ENCODE results near the gene RGS3.
A peak's percentile ranks its signal among the peaks of the same experiment; 100 is the strongest.

RGS3 gene

DNA sequence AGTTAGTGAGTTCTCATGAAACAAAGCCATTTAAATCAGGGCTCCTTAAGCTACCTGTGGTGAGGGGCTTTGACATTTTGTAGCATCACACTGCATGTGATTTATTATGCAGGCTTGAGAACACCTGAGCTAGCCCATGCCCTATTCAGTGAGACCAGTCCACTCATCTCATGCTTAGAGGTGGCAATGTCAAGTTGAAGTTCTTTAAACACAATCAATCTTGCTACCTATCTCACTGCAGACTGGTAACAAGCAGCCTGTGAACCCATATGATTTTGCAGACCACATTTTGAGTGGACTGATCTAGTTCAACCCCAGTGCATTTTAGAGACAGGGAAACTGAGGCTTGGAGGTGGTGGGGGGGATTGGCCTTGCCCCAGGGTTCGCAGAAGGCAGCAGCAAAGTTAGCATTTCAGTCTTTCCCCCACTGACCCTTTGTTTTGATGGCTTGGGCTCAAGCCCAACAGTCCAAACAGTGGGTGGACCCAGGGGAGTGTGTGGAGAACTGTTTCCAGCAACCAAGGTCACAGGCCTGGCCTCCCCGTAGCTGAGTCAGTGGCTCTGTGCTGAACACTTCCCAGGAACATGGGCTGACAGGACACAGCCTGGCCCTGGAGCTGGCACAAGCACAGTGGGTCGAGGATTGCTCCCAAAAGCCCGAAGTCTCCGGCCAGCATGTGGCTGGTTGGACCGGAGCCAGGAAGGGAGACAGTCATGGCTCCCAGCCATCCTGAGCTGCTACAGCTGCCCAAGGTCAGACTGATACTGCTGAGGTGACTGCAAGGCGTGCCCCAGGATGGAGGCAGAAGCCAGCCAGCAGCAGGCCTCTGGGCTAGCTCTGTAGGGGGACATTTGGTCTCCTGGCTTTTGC lies 95.3 kb downstream of the RGS3 start:
- DNase-seq = no peak

DNA sequence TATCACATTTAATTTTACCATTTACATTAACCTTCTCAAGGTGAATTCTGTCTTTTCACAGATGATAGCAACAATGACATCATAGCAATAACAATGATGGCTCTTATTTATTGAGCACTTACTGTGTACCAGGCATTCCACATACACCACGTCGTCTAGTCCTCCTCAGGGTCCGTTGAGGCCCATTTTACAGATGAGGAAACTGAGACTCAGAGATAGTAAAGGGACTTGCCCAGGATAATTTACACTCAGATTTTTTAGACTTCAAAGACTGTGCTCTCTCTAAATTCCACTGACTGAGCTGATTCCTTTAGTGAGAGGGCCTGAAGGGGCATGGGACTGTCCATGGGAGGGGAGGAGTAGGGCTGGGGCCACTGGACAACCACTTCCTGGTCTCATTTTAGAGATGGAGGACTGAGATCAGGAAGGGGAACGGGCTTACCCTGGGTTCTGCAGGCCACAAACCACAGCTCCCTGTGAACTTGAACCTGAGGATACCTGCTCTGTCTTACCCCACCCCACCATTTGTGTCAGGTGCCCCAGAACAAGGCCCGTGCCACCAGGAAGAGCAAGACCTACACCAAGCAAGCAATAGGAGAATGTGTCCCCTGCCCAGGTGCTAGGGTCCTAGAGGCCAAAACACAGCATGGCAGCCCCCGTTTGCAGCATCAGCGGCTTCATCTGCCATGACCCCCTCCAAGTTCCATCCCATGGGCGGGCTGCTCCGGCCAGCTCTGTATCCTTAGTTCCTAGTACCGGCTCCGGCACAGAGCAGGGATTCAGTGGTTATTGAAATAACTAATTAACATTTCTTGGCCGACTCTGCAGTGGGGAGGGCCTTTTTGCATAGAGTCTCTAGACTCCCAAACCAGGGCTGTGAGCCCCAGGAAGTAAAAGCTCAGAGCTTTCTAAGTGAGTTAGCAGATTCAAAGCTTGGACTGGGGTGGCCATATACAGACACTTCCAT lies 96.6 kb downstream of the RGS3 start:
- no peak for DNase-seq

DNA sequence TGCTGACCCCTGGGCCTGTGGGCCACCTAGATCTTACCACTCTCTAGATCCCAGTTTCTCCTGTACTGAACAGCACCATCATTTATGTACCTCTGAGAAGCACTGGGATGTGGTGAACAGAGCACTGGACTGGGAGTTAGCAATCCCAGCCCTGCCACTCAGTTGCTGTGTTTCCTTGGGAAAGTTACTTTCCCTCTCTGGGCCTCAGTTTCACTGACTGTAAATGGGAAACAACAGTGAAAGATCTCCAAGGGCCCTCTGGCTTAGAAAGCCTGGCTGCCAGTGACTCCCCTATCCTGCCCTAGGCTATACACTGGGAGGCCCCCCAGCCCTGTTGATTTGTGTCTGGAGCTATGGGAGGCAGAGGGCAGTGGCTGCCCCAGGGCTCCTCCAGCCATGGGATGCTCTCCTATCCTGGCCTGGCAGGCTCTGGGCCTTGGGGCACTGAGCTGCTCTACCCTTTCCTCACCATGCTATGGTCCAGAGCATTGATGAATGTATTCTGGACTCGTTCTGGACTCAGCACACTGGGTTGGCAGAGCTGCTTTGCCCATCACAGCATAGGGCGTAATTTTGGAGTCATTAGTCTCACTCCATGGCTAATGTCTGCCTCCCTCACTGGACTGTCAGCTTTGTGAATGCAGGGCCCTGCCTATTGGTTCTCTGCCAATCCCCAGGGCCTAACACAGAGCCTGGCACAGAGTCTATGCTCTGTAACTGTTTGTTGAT lies 99.3 kb downstream of the RGS3 start:
- no peak for DNase-seq

DNA sequence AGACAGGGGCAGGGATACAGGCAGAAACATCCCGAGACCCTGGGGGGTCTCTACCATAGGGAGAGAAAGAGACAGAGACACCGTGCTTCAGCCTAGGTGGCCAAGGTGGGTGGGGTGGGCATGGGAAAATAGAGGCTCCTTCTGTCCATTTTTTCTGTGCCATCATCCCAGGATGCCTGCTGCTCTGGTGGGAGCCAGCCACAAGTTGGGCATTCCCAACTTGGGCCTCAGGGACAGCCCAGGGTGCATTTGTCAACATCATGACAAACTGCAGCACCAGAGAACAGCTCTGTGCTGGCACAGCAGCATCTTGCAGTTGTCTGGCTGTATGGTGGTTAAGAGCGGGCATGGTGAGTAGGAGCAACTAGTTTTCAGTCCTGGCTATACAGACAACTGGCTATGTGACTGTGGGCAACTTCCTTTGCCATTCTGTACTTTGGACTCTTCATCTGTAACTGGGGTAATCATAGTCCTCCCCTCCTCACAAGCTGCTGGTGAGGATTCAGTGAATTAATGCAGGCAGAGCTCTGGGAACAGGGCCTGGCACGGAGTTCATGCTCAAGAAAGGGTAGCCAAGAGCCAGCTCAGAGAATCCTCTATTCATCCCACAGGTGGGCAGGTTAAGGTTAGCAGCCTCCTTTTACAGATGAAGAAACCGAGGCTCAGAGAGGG lies 100.4 kb downstream of the RGS3 start:
- DNase-seq = no peak

DNA sequence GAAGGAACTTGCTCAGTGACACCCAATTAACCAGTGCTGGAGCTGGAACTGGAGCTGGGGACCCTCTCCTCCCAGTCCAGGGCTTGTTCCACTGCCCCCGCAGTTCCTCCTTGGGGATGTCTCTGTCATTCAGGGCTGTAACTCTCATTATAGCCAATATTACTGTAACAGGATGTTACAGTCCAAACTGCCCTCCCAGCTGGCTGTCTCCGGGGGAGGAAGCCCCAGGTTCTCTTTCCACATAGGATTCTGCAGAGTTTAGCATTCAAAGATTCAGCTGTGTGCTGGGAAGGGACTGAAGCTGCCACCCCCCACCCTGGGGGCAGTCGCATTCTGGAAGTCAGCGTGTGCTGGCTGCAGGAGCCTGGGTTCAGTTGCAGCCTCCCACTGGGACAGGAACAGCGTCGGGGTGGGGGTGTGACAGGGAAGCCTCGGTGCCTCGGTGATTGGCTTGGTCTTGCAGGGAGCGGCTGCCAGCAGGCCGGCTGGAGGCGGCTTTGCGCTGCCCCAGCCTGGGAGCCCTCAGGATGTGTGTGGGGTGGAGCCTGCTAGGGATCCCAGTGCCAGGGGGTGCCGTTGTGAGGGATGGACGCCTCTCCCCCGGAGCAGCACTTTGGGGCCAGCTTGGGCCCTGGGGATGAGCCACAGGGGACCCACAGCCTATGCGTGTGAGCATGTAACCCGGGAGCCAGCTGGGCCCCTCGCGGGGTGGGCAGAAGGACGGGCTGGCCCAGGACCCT lies 101.1 kb downstream of the RGS3 start:
- no peak for DNase-seq

DNA sequence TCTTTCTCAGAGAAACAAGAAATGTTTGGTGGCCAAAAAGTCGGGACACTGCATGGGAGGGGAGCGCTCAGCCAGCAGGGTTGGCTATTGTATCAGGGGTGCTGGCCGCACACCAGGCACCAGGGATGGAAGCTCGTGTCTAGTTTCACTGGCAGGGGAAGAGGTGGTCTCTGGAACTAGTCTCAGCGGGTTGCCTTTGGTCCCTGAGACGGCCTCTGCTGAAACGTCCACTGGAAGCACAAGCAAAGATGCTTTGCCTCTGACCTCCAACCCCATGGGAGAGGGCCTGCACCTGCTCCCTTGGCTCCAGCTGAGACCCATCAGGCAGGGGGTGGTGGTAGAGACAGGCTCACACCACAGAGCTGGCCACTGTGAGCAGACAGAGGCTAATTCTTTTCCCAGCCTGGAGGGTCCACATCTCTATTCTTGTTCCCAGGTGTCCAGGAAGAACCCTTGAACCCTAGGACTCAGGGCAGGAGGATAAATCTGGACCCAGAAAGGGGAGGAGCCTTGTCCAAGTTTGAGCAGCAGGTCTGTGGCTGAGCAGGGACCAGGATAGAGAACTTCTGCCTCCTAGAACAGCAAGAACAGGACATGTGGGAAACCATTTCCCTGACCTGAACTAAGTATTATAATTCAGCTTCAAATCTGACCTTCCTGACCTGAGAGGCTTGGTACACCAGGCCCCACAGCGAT lies 102.6 kb downstream of the RGS3 start:
- no peak for DNase-seq

DNA sequence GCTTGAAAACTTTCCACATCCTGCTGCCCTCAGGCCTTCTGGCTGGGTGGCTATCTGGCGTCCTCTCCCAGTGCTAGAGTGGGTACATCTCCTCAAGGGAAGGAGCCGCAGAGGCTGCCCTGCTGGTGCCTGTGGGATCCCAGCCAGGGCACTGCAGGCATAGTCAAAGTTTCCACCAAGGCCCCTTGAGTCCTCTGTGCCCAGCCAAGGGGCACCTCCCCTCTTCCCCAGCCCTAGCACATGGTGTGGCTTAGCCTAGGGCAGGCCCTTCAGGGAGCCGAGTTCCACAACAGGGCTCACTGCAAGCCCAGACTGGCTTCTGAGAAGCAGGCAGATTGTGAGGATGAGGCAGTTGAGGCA lies 103.2 kb downstream of the RGS3 start:
- no peak for DNase-seq

DNA sequence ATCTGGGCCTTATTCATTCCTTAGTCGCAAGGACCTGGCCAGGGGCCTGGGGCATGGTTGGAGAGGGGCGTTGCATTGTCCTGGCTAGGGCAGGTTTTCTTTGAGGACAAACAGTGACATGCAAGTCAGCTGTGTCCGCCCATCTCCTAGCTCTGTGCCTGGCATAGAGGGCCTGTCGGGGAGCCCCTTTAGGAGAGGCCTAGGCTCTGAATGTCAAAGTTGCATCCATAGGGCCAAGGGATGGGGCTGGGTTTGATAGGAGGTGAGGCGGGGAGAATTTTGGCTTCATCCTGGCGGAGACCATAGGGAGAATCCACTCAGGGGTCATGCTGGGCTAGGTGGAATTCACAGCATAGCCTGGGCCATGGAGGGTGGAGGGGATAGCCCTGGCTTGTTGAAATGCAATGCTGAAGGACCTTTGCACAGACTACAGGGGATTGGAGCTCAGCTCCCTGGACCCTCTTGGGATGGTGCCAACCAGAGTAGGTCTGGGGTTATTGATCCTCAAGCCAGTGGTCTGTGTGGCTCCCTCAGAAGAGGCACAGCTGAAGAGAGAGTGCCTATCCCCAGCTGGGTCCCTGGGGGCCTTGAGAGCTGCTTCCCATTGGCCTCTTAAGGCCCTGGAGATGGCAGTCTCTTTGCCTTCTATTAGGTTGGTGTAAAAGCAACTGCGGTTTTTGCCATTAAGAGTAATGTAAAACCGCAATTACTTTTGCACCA lies 104.0 kb downstream of the RGS3 start:
- DNase-seq = no peak

DNA sequence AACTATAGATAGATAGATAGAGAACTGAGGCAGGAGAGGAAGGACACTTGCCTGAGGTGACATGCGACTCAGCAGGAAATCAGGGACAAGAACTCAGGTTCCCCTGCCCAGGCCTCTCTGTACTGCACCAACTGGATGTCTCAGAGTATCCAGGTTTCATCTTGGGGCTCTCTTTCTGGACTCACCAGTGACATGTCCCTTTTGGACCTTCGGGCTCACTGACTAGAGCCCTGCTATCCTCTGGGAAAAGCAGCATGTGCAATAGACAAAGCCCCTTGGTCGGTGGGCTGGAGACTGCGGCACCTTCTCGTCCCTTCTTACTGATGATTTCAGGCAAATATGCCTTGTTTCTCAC lies 104.5 kb downstream of the RGS3 start:
- DNase-seq = no peak

DNA sequence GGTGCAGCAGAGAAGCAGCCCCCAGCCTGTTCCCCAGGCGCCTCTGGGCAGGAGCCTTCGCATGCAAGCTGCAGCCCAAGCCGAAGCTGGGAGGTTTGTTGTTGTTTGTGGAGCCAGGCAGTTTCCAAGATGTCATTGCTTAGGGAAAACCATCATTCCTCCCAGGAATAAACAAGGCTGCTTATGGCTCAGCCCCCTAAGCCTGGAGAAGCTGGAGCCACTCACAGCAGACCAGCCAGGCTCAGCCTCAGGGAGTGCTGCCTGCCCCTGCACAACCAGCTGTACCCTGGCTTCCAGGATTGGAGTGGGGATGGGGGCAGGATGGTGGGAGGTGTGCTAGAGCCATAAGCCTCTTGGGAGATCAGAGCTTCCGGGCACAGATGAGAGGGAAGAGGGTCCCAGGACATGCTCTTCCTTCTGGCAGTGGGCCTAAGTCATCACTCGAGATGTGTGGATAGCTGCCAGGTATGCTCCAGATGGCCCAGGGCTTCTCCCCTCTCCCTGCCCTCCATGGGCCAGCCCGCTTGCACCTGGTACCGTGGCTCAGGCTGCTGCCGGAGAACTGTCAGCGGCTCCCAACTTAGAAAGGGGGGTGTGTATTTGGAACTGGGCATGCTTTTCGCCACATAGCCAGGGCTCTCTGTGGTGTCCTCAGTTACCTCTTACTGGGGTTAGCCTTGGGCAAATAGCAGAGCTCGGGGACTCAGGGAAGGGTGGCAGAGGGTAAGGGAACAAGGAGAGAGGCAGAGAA lies 105.2 kb downstream of the RGS3 start:
- peak; percentile 64 for DNase-seq

DNA sequence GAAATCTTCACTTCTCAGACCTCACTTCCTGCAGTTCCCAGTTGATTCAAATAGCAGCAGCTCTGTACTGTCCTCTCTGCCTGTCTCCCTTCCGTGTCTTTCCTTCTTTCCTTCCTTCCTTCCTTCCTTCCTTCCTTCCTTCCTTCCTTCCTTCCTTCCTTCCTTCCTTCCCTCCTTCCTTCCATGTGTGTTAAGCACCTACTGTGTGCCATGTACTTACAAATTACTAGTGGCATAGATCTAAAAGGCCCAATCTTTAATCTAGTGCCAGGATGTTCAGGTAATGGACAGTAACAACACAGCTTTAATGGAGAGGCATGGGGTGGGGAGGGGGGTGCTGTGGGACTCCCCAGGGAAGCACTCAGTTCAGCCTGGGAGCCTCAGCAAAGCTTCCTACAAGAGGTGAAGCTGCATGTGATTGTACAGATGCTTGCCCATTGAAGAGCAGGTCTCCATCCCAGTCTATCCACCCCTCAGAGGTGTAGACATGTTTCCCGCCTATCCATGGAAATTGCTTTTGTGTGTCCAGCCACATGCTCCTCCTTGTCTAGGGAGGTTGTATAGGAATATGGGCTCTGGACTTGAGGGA lies 106.0 kb downstream of the RGS3 start:
- no peak for DNase-seq

DNA sequence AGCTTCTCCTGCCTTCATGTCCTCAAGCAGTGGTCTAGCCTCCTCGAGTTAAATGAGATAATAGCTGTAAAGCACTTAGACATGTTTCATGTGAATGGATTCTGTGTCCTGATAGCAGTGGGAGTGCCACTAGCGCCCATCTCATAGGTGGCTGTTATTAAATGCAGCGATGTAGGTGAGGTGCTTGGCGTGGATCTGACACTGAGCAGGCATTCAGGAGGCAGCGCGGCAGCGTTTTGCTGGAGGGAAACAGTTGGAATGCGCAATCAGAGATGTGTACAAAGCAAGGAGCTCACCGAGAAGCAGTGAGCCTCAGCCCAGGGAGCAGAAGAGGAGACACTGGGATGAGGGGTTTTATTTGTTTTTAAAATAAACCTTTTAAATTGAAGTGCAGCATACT lies 106.6 kb downstream of the RGS3 start:
- no peak for DNase-seq

DNA sequence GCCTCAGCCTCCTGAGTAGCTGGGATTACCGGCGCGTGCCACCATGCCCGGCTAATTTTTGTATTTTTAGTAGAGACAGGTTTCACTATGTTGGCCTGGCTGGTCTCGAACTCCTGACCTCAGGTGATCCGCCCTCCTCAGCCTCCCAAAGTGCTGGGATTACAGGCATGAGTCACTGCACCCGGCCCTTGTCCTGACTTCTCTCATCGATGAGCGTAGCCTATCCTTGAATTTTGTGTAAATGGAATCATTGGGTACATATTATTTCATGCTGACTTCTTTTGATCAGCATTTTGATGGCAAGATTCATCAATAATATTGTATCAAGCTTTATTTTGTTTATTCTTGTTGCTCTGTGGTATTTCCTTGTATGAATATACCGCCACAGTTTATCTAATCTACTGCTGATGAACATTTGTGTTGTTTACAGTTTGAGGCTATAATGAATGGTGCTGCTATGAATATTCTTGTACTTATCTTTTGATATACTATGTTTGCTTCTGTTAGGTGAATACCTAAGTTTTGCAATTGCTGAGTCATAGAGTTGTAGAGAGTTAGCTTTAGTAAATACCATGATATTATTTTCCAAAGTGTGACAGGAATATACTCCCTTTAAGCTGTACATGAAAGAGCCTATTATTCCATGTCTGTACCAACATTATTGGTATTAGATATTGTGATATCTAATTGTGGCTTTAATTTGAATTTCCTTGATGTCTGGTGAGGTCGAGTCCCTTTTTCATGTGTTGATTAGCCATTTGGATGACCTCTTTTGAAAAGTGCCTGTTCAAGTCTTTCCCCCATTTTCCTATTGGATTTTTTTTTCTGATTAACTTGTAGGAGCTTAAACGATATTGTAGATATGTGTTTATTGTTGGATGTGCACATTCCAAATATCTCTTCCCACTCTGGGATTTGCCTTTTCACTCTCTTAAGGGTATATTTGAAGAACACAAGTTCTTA lies 107.5 kb downstream of the RGS3 start:
- no peak for DNase-seq

DNA sequence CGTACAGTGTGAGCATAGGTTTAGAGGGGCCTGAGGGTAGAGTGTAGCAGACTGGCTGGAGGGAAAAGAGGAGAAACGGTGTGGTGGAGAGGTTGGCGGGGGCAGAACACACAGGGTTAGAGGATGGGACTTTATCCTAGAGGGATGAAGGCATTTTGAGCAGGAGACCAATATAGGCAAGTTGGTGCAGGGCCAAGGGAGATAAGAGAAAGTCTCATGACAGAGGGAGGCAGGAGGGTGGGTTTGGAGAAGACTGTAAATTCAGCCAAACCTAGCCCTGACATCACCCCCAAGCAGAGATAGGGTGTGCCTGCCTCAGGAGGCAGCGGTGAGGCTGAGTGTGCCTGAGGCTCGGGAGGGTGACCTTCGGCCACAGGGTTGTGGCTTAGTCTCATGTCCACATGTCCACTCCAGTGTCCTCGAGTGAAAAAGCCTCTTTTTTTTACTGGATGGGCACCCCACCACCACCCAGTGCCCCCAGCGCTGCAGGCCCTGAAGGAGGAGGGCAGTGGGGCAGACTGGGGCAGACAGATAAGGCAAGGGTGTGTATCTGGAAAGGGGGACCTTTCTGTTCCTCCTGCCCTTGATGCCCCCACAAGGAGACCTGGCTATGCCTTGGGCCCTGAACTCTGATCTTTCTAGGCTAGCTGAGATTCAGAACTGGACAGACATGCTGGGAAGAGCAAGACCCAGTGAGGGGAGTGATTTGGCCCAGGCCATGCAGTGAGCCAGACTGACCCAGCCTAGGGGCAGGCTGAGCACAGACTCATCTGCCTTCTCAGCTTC lies 108.7 kb downstream of the RGS3 start:
- DNase-seq = no peak

DNA sequence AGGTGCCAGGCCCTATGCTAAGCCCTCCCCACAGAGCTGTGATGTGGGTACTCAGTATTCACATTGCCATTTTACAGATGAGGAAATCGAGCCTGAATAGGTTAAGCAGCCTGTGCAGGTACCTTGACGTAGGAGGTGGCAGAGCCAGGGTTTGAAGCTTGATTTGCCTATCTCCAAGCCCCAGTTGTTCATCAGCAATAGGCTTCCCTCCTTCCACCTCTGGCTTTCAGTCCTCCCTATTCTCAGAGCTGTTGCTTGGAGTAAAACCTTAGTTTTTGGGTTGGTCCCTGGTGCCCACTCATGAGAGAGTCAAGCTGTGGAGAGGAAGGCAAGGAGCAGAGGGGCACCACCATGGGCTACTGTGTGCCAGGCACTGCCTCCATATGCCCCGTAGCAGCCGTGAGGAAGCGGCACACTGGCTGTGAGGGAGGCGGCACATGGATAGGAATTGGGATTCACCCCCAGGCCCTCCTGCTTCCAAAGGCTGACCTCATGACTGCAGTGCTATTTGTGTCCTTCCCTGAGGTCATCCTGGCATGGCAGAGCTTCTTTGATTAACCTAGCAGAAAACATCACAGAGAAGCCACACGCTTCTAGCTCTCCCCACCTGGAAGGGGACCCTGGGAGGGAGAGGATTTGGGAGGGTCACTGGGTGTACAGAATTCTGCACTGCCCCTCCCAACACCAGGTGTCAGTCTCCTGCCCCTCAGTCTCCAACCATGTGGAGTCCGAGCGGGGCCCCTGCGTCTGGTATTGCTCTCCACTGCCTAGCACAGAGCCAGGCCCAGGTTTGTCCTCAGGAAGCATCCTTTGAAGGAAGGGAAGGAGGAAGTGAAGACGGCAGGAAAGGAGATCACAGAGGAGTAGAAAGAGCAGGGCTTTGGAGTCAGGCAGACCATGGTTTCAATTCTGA lies 109.8 kb downstream of the RGS3 start:
- no peak for DNase-seq

DNA sequence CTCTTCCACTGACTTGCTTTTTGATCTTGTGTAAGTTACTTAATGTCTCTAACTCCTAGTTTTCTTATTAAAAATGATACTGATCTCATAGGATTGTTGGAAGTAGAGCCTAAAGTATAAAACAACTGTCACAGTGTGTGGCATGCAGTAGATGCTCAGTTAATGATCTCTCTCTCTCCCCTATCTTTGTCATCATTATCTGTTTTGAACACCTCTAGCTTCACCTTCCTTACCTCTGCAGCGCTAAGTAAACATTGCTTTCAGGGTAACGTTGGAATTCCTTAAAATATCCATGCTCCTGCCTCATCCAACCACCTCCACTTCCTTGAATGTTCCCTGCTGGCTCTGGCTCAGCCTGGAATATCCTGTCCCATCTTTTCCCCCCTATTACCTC lies 110.4 kb downstream of the RGS3 start:
- no peak for DNase-seq

All from NCI-H345 (cell line).